Testis (tissue), 3 donors: ENCODE data around the gene BCAT1. TPM values are rescaled to one million over a fixed set of nuclear protein-coding genes. Genes with fewer than 3 reads are reported as not detected.
"Not testable (repeated sequence)": the region's sequence is repeated elsewhere in the genome, so short reads cannot be mapped to it uniquely, and the experiment has no call there.

Experiments used
- DNase-seq: peaks from one replicate; pipeline ENCODE4 v3.0.0-alpha.2; 2019
- H3K27ac ChIP-seq, 2 donors: fragments of 200-600 bp; sonication (generic); one replicate each; pipeline ENCODE4 v1.5.1; 2019
- H3K27me3 ChIP-seq: fragments of 200-600 bp; sonication (generic); one replicate; pipeline ENCODE4 v1.5.1; 2019
- H3K36me3 ChIP-seq: fragments of 200-600 bp; sonication (generic); one replicate; pipeline ENCODE4 v1.5.1; 2017; ENCODE audit warnings: low read depth; ENCODE audit errors: missing control alignments
- H3K4me1 ChIP-seq: fragments of 200-600 bp; sonication (generic); one replicate; pipeline ENCODE4 v1.5.1; 2019
- H3K4me3 ChIP-seq, 2 donors: fragments of 200-600 bp; sonication (generic); one replicate each; pipeline ENCODE4 v1.5.1; 2017 to 2019
- H3K9me3 ChIP-seq: fragments of 200-600 bp; sonication (generic); one replicate; pipeline ENCODE4 v1.5.1; 2017
- POLR2A ChIP-seq: fragments of 450-650 bp; IDR thresholded peaks from one replicate; pipeline ENCODE4 v1.6.1; 2017; ENCODE audit warnings: antibody characterized with exemption, mild to moderate bottlenecking, moderate library complexity
- WGBS, 2 donors: methylation state at CpG; one replicate each; pipeline ENCODE4 v1.1.5; 2018; 5-methylcytosine and 5-hydroxymethylcytosine counted together
- intact Hi-C: fragments of 100-400 bp; cut with DNase I; formaldehyde crosslinking; loops from one replicate; pipeline ENCODE4 v1.15.1; 2023; ENCODE audit warnings: low total_unique reads
- polyA plus RNA-seq: library from polyadenylated mRNA; stranded (reverse); fragments of 350-450 nt; fragmentation: Illumina TruSeq; extraction: RNeasy Lipid Tissue Mini Kit (QIAGEN cat#74804); gene quantifications from one replicate; pipeline ENCODE4 v1.2.3, GENCODE V29; 2014; ENCODE audit warnings: low read depth, low replicate concordance; ENCODE audit not compliant: insufficient read depth
- total RNA-seq, 2 donors: library from RNA; depleted of rRNA; stranded (reverse); fragments of >200 nt; gene quantifications; one replicate each; pipeline ENCODE4 v1.2.3, GENCODE V29; 2016
- TF ChIP-seq, protein P1 (sequence below), 3 experiments: fragments of 450-650 bp in 2 of 3; fragments of 200-600 bp in 1 of 3; sonication (generic) in 1 of 3; IDR thresholded peaks; one replicate each; pipeline ENCODE4 v1.5.1; 2016 to 2019; ENCODE audit warnings: antibody characterized with exemption in 3 of 3, mild to moderate bottlenecking in 2 of 3, moderate library complexity in 1 of 3

Gene BCAT1
- total and polyA plus RNA-seq, 3 donors from 2014 or later = 30.8 to 44.2 (median 34.7) TPM

DNA sequence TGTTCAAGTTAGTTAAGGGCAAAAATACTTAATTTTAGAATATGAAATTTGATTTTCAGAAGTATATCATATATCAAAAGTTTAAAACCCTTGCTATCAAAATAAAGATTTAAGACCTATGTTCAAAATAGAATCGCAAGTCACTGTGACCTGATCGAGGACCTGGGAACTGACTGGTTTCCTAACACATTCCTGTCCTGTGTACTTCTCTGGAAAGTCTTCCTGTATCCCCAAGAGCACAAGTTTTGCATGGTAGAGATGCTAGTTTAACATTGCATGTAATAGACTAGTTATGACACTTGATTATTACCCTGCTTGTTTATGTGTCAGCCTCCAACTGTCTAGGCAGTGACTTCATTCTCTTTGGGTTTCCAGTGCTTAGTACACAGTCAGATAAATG, 30.3 kb downstream of the BCAT1 start:
- H3K27me3 ChIP-seq = no peaks in the 10 kb centered on the region
- no peaks in the 10 kb centered on the region for H3K36me3 ChIP-seq
- WGBS, 2 donors = 43 to 47% methylated on average over 2 of the region's 2 CpGs
- intact Hi-C loops = no loop called here
- H3K4me1 ChIP-seq = no peaks in the 10 kb centered on the region
- no peaks in the 10 kb centered on the region for H3K9me3 ChIP-seq
- no peak overlapping the region for H3K4me3 ChIP-seq
- no peak for DNase-seq
- no peak overlapping the region for H3K27ac ChIP-seq
- TF ChIP-seq POLR2A = no peak

DNA sequence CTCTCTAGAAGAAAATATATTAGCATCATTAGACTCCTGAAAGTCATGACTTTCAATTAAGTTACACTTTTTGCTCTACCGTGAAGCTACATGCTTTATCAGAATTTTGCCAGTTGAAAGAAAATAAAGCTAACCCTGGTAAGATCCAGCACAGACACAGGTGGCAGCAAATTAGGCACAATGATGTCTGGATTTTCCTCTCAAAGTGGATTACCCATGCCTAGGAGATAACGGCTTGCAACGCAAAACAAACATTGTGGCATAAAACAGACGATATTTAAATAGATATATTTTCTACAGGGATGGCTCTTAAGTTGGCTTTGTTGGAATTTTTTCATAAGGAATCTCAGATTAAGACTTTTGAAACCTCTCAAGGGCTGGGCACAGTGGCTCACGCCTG, 33.4 kb downstream of the BCAT1 start:
- no peaks in the 10 kb centered on the region for H3K4me1 ChIP-seq
- intact Hi-C loops = no loop called here
- H3K27ac ChIP-seq = no peak overlapping the region
- H3K9me3 ChIP-seq = no peaks in the 10 kb centered on the region
- H3K36me3 ChIP-seq = no peaks in the 10 kb centered on the region
- H3K4me3 ChIP-seq = no peak overlapping the region
- no peaks in the 10 kb centered on the region for H3K27me3 ChIP-seq
- no peak for DNase-seq
- WGBS, 2 donors = 75 to 82% methylated on average over 5 of the region's 5 CpGs
- no peak for TF ChIP-seq POLR2A
- TF ChIP-seq, protein P1, sequence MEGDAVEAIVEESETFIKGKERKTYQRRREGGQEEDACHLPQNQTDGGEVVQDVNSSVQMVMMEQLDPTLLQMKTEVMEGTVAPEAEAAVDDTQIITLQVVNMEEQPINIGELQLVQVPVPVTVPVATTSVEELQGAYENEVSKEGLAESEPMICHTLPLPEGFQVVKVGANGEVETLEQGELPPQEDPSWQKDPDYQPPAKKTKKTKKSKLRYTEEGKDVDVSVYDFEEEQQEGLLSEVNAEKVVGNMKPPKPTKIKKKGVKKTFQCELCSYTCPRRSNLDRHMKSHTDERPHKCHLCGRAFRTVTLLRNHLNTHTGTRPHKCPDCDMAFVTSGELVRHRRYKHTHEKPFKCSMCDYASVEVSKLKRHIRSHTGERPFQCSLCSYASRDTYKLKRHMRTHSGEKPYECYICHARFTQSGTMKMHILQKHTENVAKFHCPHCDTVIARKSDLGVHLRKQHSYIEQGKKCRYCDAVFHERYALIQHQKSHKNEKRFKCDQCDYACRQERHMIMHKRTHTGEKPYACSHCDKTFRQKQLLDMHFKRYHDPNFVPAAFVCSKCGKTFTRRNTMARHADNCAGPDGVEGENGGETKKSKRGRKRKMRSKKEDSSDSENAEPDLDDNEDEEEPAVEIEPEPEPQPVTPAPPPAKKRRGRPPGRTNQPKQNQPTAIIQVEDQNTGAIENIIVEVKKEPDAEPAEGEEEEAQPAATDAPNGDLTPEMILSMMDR (IDR thresholded peaks at IDR 0.05) = no peak

DNA sequence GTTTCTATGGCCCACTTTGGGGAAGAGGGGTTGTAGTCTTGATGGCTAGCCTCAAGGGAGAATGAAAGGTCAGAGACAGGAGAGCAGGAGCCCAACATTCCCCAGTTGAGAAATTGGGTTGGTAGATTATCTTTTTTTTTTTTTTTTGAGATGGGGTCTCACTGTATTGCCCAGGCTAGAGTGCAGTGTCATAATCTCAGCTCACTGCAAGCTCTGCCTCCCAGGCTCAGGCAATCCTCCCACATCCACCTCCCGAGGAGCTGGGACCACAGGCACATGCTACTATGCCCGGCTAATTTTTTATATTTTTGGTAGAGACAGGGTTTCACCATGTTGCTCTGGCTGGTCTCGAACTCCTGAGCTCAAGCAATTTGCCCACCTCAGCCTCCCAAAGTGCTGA, 34.9 kb downstream of the BCAT1 start:
- no peaks in the 10 kb centered on the region for H3K9me3 ChIP-seq
- no peaks in the 10 kb centered on the region for H3K27me3 ChIP-seq
- 90 to 95% methylated on average over 3 of the region's 3 CpGs for WGBS, 2 donors
- H3K27ac ChIP-seq = no peak overlapping the region
- H3K4me1 ChIP-seq = no peaks in the 10 kb centered on the region
- TF ChIP-seq, protein P1 (IDR thresholded peaks at IDR 0.05) = no peak
- DNase-seq = no peak
- H3K36me3 ChIP-seq = no peaks in the 10 kb centered on the region
- intact Hi-C loops = no loop called here
- no peak overlapping the region for H3K4me3 ChIP-seq

DNA sequence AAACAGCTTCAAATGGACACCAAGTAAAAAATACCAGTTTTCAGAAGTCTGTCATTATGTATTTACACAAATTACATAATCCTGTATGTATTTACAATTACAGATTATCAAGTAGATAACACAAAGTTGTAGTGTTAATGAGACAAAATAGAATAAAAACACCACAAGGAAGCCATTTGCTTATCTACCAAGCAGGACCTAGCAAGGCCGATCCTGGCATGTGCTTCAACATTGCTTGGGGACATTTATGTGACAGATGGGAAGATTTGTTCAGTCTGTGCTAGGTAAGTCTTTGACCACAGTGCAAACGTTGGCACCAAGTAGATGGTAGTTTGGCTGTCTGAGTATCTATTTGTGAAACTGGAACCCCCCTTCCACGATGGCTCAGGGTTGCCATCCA, 35.8 kb downstream of the BCAT1 start:
- H3K4me1 ChIP-seq = no peaks in the 10 kb centered on the region
- no peak overlapping the region for H3K27ac ChIP-seq
- no peak for DNase-seq
- no peak overlapping the region for H3K4me3 ChIP-seq
- H3K36me3 ChIP-seq = no peaks in the 10 kb centered on the region
- TF ChIP-seq, protein P1 (IDR thresholded peaks at IDR 0.05) = no peak
- no peak for TF ChIP-seq POLR2A
- H3K9me3 ChIP-seq = no peaks in the 10 kb centered on the region
- intact Hi-C loops = no loop called here
- no peaks in the 10 kb centered on the region for H3K27me3 ChIP-seq
- 81 to 86% methylated on average over 3 of the region's 3 CpGs for WGBS, 2 donors

DNA sequence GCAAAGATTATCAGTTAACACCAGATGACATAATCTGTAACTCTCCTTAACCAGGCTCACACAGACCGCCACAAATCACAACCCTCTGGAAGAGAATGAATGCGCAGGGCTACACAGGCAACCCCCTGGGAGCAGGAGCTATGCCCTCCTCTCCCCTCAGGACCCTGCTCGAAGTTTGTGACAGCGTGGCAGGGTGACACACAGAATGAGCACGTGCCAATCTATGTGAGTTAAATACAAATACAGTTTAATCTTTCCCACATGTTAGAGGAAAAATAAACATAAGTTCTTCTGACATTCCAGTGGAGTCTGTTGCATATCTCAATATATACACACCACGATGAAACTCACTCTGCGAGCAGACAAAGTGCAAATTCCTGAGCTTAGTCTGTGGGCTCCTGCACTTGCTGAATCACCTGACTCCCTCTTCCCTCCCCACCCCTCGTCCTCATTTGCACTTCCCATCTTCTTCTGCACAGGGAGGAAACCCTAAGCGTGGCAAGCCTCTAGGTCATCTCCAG, 37.6 kb downstream of the BCAT1 start:
- intact Hi-C loops = no loop called here
- WGBS, 2 donors = 80 to 81% methylated on average over 9 of the region's 9 CpGs
- no peak for TF ChIP-seq POLR2A
- TF ChIP-seq, protein P1 (IDR thresholded peaks at IDR 0.05) = no peak
- no peaks in the 10 kb centered on the region for H3K4me1 ChIP-seq
- no peak overlapping the region for H3K27ac ChIP-seq
- no peaks in the 10 kb centered on the region for H3K36me3 ChIP-seq
- no peak for DNase-seq
- no peaks in the 10 kb centered on the region for H3K27me3 ChIP-seq
- no peak overlapping the region for H3K4me3 ChIP-seq
- no peaks in the 10 kb centered on the region for H3K9me3 ChIP-seq

DNA sequence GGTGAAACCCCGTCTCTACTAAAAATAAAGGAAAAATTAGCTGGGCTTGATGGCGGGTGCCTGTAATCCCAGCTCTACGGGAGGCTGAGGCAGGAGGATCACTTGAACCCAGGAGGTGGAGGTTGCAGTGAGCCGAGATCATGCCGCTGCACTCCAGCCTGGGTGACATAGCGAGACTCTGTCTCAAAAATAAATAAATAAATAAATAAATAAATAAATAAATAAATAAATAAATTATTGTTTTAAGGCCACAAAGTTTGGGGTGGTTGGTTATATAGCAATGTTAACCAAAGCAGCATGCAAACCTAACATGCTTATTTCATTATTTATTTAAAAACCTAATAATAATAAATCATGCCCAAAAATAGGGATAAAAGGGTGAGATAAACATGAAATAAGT, 38.7 kb downstream of the BCAT1 start:
- DNase-seq, H3K9me3 ChIP-seq, H3K4me3 ChIP-seq, H3K27ac ChIP-seq, H3K4me1 ChIP-seq, H3K27me3 ChIP-seq, H3K36me3 ChIP-seq, intact Hi-C loops: not testable (repeated sequence)
- WGBS, 2 donors = 96% methylated on average over 6 of the region's 6 CpGs
